Jurkat, Clone E6-1 (cell line): ENCODE measurements around the gene ARHGAP20.

Experiments
- DNase-seq: peaks from one replicate; pipeline ENCODE4 v3.0.0-alpha.2; 2011; ENCODE audit warnings: low read depth, low spot score
- H3K4me3 ChIP-seq: 2 replicates; pipeline ENCODE4 v1.5.1; 2011; ENCODE audit warnings: mild to moderate bottlenecking, low read length, control low read depth, moderate library complexity

The ARHGAP20 gene

GRCh38 chr11:110720431-110721275 lies 8.4 kb upstream of the ARHGAP20 start:
- no peak overlapping the region for H3K4me3 ChIP-seq
- DNase-seq, result no peak

- DNase-seq, result no peak
- no peak overlapping the region for H3K4me3 ChIP-seq
Observed at GRCh38 chr11:110716361-110716760, 4.1 kb upstream of the ARHGAP20 start.

- DNase-seq, result no peak
- no peak overlapping the region for H3K4me3 ChIP-seq
Observed at GRCh38 chr11:110715541-110715940, 3.3 kb upstream of the ARHGAP20 start.

GRCh38 chr11:110713449-110713776 lies 1.2 kb upstream of the ARHGAP20 start:
- no peak for DNase-seq
- H3K4me3 ChIP-seq, result no peak overlapping the region

- peak overlapping the region; percentile 27 for H3K4me3 ChIP-seq
- DNase-seq, result no peak
Observed at GRCh38 chr11:110712659-110713448, 617 bp upstream of the ARHGAP20 start.

GRCh38 chr11:110711448-110711775 lies 825 bp downstream of the ARHGAP20 start:
- H3K4me3 ChIP-seq, result no peak overlapping the region
- no peak for DNase-seq

- DNase-seq, result no peak
- H3K4me3 ChIP-seq, result no peak overlapping the region
Observed at GRCh38 chr11:110710628-110711381, 1.4 kb downstream of the ARHGAP20 start.

- no peak overlapping the region for H3K4me3 ChIP-seq
- DNase-seq, result no peak
Observed at GRCh38 chr11:110704210-110704864, 7.9 kb downstream of the ARHGAP20 start.

- H3K4me3 ChIP-seq, result no peak overlapping the region
- no peak for DNase-seq
Observed at GRCh38 chr11:110691926-110692325, 20.3 kb downstream of the ARHGAP20 start.

GRCh38 chr11:110689306-110689705 lies 22.9 kb downstream of the ARHGAP20 start:
- no peak overlapping the region for H3K4me3 ChIP-seq
- no peak for DNase-seq

GRCh38 chr11:110679323-110679975 lies 32.8 kb downstream of the ARHGAP20 start:
- DNase-seq, result no peak
- H3K4me3 ChIP-seq, result no peak overlapping the region

GRCh38 chr11:110675548-110675947 lies 36.7 kb downstream of the ARHGAP20 start:
- no peak overlapping the region for H3K4me3 ChIP-seq
- DNase-seq, result no peak

GRCh38 chr11:110665689-110666465 lies 46.4 kb downstream of the ARHGAP20 start:
- H3K4me3 ChIP-seq, result no peak overlapping the region
- DNase-seq, result no peak

- DNase-seq, result no peak
- no peak overlapping the region for H3K4me3 ChIP-seq
Observed at GRCh38 chr11:110655967-110656366, 56.3 kb downstream of the ARHGAP20 start.

GRCh38 chr11:110654456-110654855 lies 57.8 kb downstream of the ARHGAP20 start:
- no peak overlapping the region for H3K4me3 ChIP-seq
- no peak for DNase-seq

- peak; percentile 6 for DNase-seq
Observed at GRCh38 chr11:110645253-110645652, 67.0 kb downstream of the ARHGAP20 start.

GRCh38 chr11:110634370-110634769 lies 77.9 kb downstream of the ARHGAP20 start:
- no peak overlapping the region for H3K4me3 ChIP-seq
- DNase-seq, result no peak

More at GRCh38 chr11:110645253-110645652, 67.0 kb downstream of the ARHGAP20 start:
- H3K4me3 ChIP-seq, result no peak overlapping the region

- DNase-seq, result no peak
- H3K4me3 ChIP-seq, result no peak overlapping the region
Observed at GRCh38 chr11:110631551-110631950, 80.7 kb downstream of the ARHGAP20 start.
